ENCODE measurements around the gene COLEC12.

DNA sequence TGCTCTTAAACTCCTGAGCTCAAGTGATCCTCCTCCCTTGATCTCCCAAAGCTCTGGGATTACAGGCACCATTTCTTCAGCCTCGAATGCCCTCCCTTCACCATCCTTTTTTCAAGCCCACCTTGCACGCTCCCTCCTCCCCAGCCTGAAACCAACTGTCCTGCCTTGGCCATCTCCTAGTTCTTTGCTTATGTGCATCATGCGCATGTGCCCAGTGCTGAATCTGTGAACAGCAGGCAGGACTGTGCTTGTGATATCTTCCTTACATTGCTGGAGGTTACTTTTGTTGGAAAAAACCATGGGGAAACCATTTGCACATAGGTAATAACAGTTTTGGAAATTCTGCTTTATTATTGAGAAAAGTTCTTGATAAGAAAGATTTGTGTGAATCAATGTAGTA lies 49.5 kb upstream of the COLEC12 start:
- no peak for TF ChIP-seq EZH2 (IDR thresholded peaks at IDR 0.05; ENCODE audit: insufficient read depth, poor library complexity, severe bottlenecking)
- TF ChIP-seq EZH2phosphoT487 (IDR thresholded peaks at IDR 0.05; ENCODE audit: insufficient read depth, low read depth) = no peak

Measured in GM23248 (cell line).